Measurements from ENCODE around the gene RADX. TPM values are rescaled to one million over a fixed set of nuclear protein-coding genes. Genes with fewer than 3 reads are reported as not detected.

Gene RADX
- total and polyA plus RNA-seq, 9 donors: 4.2 to 20.9 (median 7.4) TPM

DNA sequence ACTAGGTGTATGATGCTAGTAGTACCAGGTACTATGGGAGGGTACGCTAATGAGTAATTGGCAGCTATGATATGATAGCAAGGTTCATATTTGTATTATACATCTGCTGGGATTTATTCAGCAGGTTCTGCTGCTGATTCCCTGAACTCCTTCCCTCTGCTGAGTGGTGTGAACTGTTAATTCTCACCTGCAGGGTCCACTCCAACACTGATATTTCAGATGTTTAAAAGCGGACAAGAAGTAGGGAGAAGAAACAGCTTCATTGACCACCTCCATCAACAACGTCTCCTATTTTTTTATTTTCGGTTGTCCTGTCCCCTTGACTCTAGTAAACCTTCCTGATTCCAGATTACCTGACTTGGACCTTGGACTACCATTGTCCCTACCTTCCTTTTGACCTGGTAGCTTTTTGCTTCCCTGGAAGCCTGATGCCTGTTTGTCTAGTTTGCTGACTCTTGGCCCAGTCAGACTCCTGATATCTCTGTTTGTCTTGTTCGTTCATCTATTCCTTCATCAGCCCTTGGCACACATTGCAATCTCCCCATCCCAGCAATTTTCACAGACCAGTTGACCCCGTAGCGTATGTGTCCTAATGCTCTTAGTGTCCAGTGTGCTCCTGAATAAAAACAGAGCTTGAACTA lies 80.8 kb downstream of the RADX start:
- H3K9me3 ChIP-seq: no peaks in the 10 kb centered on the region
- 65 to 77% (median 76%) methylated on average over 7 of the region's 7 CpGs for WGBS, 3 donors
- no peak overlapping the region for H3K4me3 ChIP-seq
- intact Hi-C loops (cut with DNase I): no loop called here
- no peak overlapping the region for H3K27ac ChIP-seq
- no peaks in the 10 kb centered on the region for H3K27me3 ChIP-seq
- H3K4me1 ChIP-seq (ENCODE audit: insufficient read depth): no peaks in the 10 kb centered on the region
- H3K36me3 ChIP-seq: no peaks in the 10 kb centered on the region
- no peak for DNase-seq
- TF ChIP-seq POLR2A (IDR thresholded peaks at IDR 0.05): no peak
- TF ChIP-seq, protein P1, sequence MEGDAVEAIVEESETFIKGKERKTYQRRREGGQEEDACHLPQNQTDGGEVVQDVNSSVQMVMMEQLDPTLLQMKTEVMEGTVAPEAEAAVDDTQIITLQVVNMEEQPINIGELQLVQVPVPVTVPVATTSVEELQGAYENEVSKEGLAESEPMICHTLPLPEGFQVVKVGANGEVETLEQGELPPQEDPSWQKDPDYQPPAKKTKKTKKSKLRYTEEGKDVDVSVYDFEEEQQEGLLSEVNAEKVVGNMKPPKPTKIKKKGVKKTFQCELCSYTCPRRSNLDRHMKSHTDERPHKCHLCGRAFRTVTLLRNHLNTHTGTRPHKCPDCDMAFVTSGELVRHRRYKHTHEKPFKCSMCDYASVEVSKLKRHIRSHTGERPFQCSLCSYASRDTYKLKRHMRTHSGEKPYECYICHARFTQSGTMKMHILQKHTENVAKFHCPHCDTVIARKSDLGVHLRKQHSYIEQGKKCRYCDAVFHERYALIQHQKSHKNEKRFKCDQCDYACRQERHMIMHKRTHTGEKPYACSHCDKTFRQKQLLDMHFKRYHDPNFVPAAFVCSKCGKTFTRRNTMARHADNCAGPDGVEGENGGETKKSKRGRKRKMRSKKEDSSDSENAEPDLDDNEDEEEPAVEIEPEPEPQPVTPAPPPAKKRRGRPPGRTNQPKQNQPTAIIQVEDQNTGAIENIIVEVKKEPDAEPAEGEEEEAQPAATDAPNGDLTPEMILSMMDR (IDR thresholded peaks at IDR 0.05): no peak
- no peak for TF ChIP-seq EP300 (IDR thresholded peaks at IDR 0.05)

DNA sequence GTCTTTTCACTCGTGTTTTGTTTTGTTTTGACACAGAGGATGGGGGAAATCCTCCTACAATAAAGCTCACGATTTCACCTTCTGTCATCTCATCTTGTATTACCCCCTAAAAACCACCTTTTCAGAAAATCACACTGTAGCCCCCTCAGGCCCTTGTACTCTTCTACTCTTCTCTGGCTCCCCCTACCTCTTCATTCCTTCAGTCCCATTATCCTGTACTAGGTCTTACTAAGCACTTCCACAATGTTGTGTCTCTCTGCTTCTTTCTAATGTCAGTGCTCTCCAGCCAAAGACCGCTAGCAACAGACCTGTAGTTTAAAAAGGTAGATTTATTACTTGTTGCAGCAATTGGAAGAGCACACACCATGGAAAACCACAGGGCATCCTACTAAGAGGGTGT lies 84.7 kb downstream of the RADX start:
- intact Hi-C loops (cut with DNase I): no loop called here
- no peak for TF ChIP-seq POLR2A (IDR thresholded peaks at IDR 0.05)
- TF ChIP-seq, protein P1 (IDR thresholded peaks at IDR 0.05): no peak
- no peak for TF ChIP-seq EP300 (IDR thresholded peaks at IDR 0.05)
- Histone ChIP-seq H3K4me1 (ENCODE audit: insufficient read depth) (no peaks in the 10 kb centered on the region), H3K27ac (no peak overlapping the region), H3K9me3 (no peaks in the 10 kb centered on the region), H3K4me3 (no peak overlapping the region), H3K36me3 (no peaks in the 10 kb centered on the region), H3K27me3 (no peaks in the 10 kb centered on the region)
- no peak for DNase-seq
- WGBS, 3 donors: 35 to 45% (median 43%) methylated on average over 3 of the region's 3 CpGs

DNA sequence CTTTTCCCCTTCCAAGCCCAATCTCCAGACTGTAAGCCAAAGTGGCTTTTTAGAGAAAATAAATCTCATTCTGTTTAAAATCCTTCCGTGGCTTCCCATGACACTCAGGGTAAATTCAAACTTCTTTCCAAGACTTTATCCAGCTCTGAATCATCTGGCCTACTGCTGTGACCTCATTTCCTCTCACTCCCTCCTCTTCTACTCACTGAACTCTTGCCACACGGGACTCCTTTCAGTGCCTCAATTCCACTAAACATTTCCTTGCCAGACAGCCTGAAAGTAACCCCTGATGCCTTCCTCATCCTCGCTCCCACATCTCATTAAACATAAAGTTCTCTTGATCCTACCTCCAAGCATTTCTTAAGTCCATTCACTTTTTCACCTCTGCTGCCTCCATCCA lies 86.9 kb downstream of the RADX start:
- no peak for DNase-seq
- no peak overlapping the region for H3K27ac ChIP-seq
- 49 to 54% (median 51%) methylated on average over 3 of the region's 3 CpGs for WGBS, 3 donors
- H3K4me1 ChIP-seq (ENCODE audit: insufficient read depth): no peaks in the 10 kb centered on the region
- H3K4me3 ChIP-seq: no peak overlapping the region
- intact Hi-C loops (cut with DNase I): no loop called here
- TF ChIP-seq EP300 (IDR thresholded peaks at IDR 0.05): no peak
- TF ChIP-seq, protein P1 (IDR thresholded peaks at IDR 0.05): no peak
- no peak for TF ChIP-seq POLR2A (IDR thresholded peaks at IDR 0.05)
- H3K36me3 ChIP-seq: no peaks in the 10 kb centered on the region
- no peaks in the 10 kb centered on the region for H3K27me3 ChIP-seq
- no peaks in the 10 kb centered on the region for H3K9me3 ChIP-seq

DNA sequence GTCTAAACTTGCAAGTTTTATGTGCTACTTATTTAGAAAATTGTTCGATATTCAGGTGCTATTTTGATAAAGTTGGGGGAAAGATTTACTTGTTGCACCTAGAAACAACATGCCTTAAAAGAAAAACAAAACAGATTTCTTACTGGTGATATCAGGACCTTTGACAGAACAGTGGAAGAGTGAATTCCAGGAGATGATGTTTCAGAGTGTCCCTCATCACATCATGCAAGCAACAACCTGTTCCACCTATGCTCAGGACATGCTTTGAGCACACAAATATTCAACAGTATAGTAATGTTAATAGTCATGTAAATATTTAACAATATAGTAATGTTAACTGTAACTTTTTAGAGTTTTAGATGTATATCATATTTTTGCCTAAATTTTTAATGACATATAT lies 90.9 kb downstream of the RADX start:
- H3K27me3 ChIP-seq: no peaks in the 10 kb centered on the region
- H3K4me1 ChIP-seq (ENCODE audit: insufficient read depth): no peaks in the 10 kb centered on the region
- H3K27ac ChIP-seq: no peak overlapping the region
- DNase-seq: no peak
- no peaks in the 10 kb centered on the region for H3K9me3 ChIP-seq
- intact Hi-C loops (cut with DNase I): no loop called here
- 44 to 66% (median 65%) methylated on average over 1 of the region's 1 CpG for WGBS, 3 donors
- TF ChIP-seq, protein P1 (IDR thresholded peaks at IDR 0.05): no peak
- no peak for TF ChIP-seq POLR2A (IDR thresholded peaks at IDR 0.05)
- TF ChIP-seq EP300 (IDR thresholded peaks at IDR 0.05): no peak
- H3K4me3 ChIP-seq: no peak overlapping the region
- H3K36me3 ChIP-seq: no peaks in the 10 kb centered on the region
